HepG2 (cell line): ENCODE measurements around the gene PIEZO1.

Source experiments
- GABPB1 ChIP-seq: IDR thresholded peaks from 2 replicates; pipeline ENCODE4 v1.6.1; 2016; ENCODE audit warnings: mild to moderate bottlenecking, missing genetic modification reagents, moderate library complexity, missing compliant biosample characterization
- POLR2A ChIP-seq, 2 experiments: IDR thresholded peaks; 2 replicates each; pipeline ENCODE4 v1.6.1; 2011; ENCODE audit warnings: low read depth in 2 of 2, low read length in 2 of 2, mild to moderate bottlenecking in 1 of 2, moderate library complexity in 1 of 2; ENCODE audit not compliant: insufficient read depth in 1 of 2
- RBAK ChIP-seq: sonication (generic); formaldehyde crosslinking; IDR thresholded peaks from 2 replicates; pipeline ENCODE4 v1.5.1; 2020; ENCODE audit warnings: mild to moderate bottlenecking, missing genetic modification reagents
- RXRA ChIP-seq: sonication (generic); formaldehyde crosslinking; IDR thresholded peaks from 2 replicates; pipeline ENCODE4 v1.5.1; 2020; ENCODE audit warnings: missing genetic modification reagents
- SMAD1 ChIP-seq: sonication (generic); formaldehyde crosslinking; IDR thresholded peaks from 2 replicates; pipeline ENCODE4 v1.4.0; 2020; ENCODE audit warnings: missing genetic modification reagents, low read depth, mild to moderate bottlenecking, borderline replicate concordance
- ZFP36 ChIP-seq: fragments of 150-350 bp; IDR thresholded peaks from 2 replicates; pipeline ENCODE4 v1.6.1; 2018; ENCODE audit warnings: borderline replicate concordance, low read length, low read depth; ENCODE audit not compliant: partially characterized antibody
- ZFP41 ChIP-seq: sonication (generic); formaldehyde crosslinking; IDR thresholded peaks from 2 replicates; pipeline ENCODE4 v1.4.0; 2020; ENCODE audit warnings: mild to moderate bottlenecking, missing genetic modification reagents, borderline replicate concordance
- TF ChIP-seq, protein P1 (sequence below): sonication (generic); formaldehyde crosslinking; IDR thresholded peaks from 2 replicates; pipeline ENCODE4 v1.5.0; 2020; ENCODE audit warnings: mild to moderate bottlenecking, missing genetic modification reagents, moderate library complexity

DNA sequence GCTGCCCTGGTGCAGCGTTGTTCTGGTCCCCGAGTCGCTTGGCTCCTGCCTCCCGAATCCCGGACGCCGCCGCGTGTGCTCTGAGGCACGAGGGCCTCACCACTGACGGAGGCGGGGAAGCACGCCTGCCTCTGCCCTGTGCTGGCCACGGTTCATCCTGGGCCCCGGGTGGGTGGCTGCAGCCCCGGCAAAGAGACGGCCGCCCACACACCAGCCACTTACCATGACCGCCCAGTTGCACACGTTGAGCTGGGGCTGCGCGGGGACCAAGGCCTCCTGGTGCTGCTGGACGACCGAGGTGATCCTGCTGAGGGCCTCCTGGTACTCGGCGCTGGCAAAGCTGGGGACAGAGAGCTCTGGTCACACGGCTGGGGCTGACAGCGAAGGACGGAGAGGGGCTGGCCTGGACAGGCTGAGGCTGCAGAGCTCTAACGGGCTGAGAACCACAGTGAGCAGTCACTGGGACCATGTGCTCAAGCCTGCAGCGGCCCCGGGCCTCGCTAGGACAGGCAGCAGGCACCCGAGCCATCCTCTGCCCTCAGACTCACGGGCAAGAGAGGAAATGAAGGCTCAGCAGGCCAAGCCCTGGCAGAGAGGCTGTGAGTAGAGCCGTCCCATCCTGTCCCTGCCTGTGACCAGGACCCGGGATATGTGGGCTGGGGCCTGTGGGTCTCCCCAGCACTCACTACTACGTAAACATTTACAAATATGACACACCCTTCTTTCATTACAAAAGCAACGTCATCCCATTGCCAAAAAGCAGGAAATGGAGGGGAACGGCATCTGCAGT, 33.0 kb upstream of the PIEZO1 start:
- TF ChIP-seq ZFP41 (CRISPR knock-in tag) (no peak), RXRA (CRISPR knock-in tag) (no peak), POLR2A (IDR thresholded peaks at IDR 0.05; ENCODE audit: insufficient read depth in 1 of 2, low read depth in 2 of 2, low read length in 2 of 2) (no peak), SMAD1 (CRISPR knock-in tag) (no peak), GABPB1 (CRISPR knock-in tag) (no peak), RBAK (CRISPR knock-in tag) (no peak), ZFP36 (no peak)
- TF ChIP-seq, protein P1, sequence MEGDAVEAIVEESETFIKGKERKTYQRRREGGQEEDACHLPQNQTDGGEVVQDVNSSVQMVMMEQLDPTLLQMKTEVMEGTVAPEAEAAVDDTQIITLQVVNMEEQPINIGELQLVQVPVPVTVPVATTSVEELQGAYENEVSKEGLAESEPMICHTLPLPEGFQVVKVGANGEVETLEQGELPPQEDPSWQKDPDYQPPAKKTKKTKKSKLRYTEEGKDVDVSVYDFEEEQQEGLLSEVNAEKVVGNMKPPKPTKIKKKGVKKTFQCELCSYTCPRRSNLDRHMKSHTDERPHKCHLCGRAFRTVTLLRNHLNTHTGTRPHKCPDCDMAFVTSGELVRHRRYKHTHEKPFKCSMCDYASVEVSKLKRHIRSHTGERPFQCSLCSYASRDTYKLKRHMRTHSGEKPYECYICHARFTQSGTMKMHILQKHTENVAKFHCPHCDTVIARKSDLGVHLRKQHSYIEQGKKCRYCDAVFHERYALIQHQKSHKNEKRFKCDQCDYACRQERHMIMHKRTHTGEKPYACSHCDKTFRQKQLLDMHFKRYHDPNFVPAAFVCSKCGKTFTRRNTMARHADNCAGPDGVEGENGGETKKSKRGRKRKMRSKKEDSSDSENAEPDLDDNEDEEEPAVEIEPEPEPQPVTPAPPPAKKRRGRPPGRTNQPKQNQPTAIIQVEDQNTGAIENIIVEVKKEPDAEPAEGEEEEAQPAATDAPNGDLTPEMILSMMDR (CRISPR knock-in tag), result 0 out of 2 replicates have a peak, but pooled peaks have one; percentile 11
